ENCODE results near the gene SLC10A6. TPM values are rescaled to one million over a fixed set of nuclear protein-coding genes. Genes with fewer than 3 reads are reported as not detected.

Gene SLC10A6
- total and polyA plus RNA-seq, 4 donors: 0.05 to 0.25 TPM; not detected in 2

DNA sequence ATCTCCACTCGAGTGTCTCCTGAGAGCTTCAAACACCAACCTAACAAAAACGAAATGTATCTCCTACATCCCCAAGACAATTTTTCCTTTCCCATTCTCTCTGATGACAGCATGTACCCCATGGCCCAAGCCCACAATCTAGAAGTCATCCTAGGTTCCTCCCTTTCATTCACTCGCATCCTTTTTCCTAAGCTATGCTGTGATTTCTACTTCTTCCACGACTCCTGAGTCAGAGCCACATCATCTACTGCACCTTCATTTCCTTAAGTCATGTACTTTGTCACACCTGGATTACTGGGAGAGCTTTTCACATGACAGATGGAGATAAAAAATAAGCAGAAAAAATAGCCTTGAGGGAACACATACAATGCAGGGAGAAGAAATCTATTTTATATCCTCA, 23.0 kb upstream of the SLC10A6 start:
- Histone ChIP-seq H3K27me3 (ENCODE audit: control insufficient read depth in 4 of 4, insufficient read depth in 4 of 4, low read length in 3 of 4) (no peaks in the 10 kb centered on the region), H3K4me3 (ENCODE audit: low read depth in 1 of 3, low read length in 3 of 3) (no peak overlapping the region), H3K9me3 (ENCODE audit: control insufficient read depth in 4 of 4, low read length in 3 of 4) (no peaks in the 10 kb centered on the region), H3K4me1 (ENCODE audit: control insufficient read depth in 4 of 4, insufficient read depth in 4 of 4, low read length in 3 of 4) (no peaks in the 10 kb centered on the region), H3K36me3 (ENCODE audit: control insufficient read depth in 4 of 4, insufficient read depth in 3 of 4, low read depth in 1 of 4, low read length in 3 of 4) (no peaks in the 10 kb centered on the region), H3K27ac (ENCODE audit: low read depth in 1 of 2, low read length in 2 of 2) (no peak overlapping the region), H3K9ac (ENCODE audit: low read depth in 1 of 2, low read length in 2 of 2) (no peak overlapping the region)
- TF ChIP-seq YY1 (IDR thresholded peaks at IDR 0.05): no peak
- DNase-seq (ENCODE audit: low spot score): no peak
- WGBS: 77% methylated on average over 4 of the region's 4 CpGs

GRCh38 chr4:86870442-86871069, 21.4 kb upstream of the SLC10A6 start:
- Histone ChIP-seq H3K27ac (ENCODE audit: low read depth in 1 of 2, low read length in 2 of 2) (no peak overlapping the region), H3K4me3 (ENCODE audit: low read depth in 1 of 3, low read length in 3 of 3) (no peak overlapping the region), H3K4me1 (ENCODE audit: control insufficient read depth in 4 of 4, insufficient read depth in 4 of 4, low read length in 3 of 4) (no peaks in the 10 kb centered on the region), H3K9me3 (ENCODE audit: control insufficient read depth in 4 of 4, low read length in 3 of 4) (no peaks in the 10 kb centered on the region), H3K36me3 (ENCODE audit: control insufficient read depth in 4 of 4, insufficient read depth in 3 of 4, low read depth in 1 of 4, low read length in 3 of 4) (no peaks in the 10 kb centered on the region), H3K9ac (ENCODE audit: low read depth in 1 of 2, low read length in 2 of 2) (no peak overlapping the region), H3K27me3 (ENCODE audit: control insufficient read depth in 4 of 4, insufficient read depth in 4 of 4, low read length in 3 of 4) (no peaks in the 10 kb centered on the region)
- no peak for DNase-seq (ENCODE audit: low spot score)
- TF ChIP-seq RXRA (IDR thresholded peaks at IDR 0.05) (no peak), EGR1 (IDR thresholded peaks at IDR 0.05; ENCODE audit: low read depth in 2 of 2) (no peak), JUND (IDR thresholded peaks at IDR 0.05) (no peak), TAF1 (conservative IDR thresholded peaks at IDR 0.05) (no peak), CTCF (IDR thresholded peaks at IDR 0.05; ENCODE audit: low read depth, low read length, missing input control) (no peak), FOXA1 (IDR thresholded peaks at IDR 0.05) (no peak), NR2F2 (IDR thresholded peaks at IDR 0.05) (no peak), MAX (IDR thresholded peaks at IDR 0.05) (no peak), ATF3 (IDR thresholded peaks at IDR 0.05) (no peak), GABPA (IDR thresholded peaks at IDR 0.05 in 1 of 2, conservative IDR thresholded peaks at IDR 0.05 in 1 of 2) (no peak)
- 78% methylated on average over 9 of the region's 9 CpGs for WGBS

DNA sequence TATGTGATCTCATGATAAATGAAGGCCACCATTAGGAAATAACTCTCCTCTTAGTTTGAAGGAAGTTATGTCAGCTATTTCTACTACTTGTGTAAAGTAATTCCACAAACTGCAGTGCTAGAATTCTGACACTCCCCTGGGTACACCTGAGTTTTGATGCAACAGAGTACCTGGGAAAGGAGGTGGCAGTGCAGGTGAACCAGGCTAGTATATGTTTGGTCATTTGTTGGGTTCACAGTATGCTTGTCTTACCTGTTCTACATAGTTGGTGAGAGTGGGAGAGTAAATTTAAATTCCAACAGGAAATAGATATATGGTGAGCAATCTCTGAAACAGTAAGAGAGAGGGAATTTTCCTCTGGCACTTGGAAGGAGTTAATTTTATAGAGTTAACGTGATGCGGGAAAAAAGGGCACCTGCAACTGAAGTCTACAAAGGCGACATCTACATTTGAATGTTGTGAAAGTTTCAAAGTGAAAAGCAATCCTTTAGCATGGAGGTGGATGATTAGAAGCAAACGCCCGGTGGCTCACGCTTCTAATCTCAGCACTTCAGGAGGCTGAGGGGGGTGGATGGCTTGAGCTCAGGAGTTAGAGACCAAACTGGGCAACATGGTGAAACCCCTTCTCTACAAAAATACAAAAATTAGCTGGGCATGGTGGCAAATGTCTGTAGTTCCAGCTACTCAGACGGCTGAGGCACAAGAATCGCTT, 8.3 kb upstream of the SLC10A6 start:
- H3K4me3 ChIP-seq (ENCODE audit: low read depth in 1 of 3, low read length in 3 of 3): no peak overlapping the region
- no peak for DNase-seq (ENCODE audit: low spot score)
- H3K9ac ChIP-seq (ENCODE audit: low read depth in 1 of 2, low read length in 2 of 2): no peak overlapping the region
- no peaks in the 10 kb centered on the region for H3K27me3 ChIP-seq (ENCODE audit: control insufficient read depth in 4 of 4, insufficient read depth in 4 of 4, low read length in 3 of 4)
- H3K27ac ChIP-seq (ENCODE audit: low read depth in 1 of 2, low read length in 2 of 2): no peak overlapping the region
- TF ChIP-seq GABPA (IDR thresholded peaks at IDR 0.05 in 1 of 2, conservative IDR thresholded peaks at IDR 0.05 in 1 of 2) (no peak), TAF1 (conservative IDR thresholded peaks at IDR 0.05) (no peak), FOXA1 (IDR thresholded peaks at IDR 0.05) (no peak), MAX (IDR thresholded peaks at IDR 0.05) (no peak), RAD21 (IDR thresholded peaks at IDR 0.05) (no peak), HNF4A (conservative IDR thresholded peaks at IDR 0.05) (no peak), CTCF (IDR thresholded peaks at IDR 0.05; ENCODE audit: low read depth, low read length, missing input control) (no peak), FOXA2 (IDR thresholded peaks at IDR 0.05) (no peak), YY1 (IDR thresholded peaks at IDR 0.05) (no peak), JUND (IDR thresholded peaks at IDR 0.05) (no peak), EGR1 (IDR thresholded peaks at IDR 0.05; ENCODE audit: low read depth in 2 of 2) (no peak), ZBTB33 (IDR thresholded peaks at IDR 0.05) (no peak)
- H3K9me3 ChIP-seq (ENCODE audit: control insufficient read depth in 4 of 4, low read length in 3 of 4): no peaks in the 10 kb centered on the region
- H3K4me1 ChIP-seq (ENCODE audit: control insufficient read depth in 4 of 4, insufficient read depth in 4 of 4, low read length in 3 of 4): no peaks in the 10 kb centered on the region
- WGBS: 95% methylated on average over 8 of the region's 8 CpGs
- no peaks in the 10 kb centered on the region for H3K36me3 ChIP-seq (ENCODE audit: control insufficient read depth in 4 of 4, insufficient read depth in 3 of 4, low read depth in 1 of 4, low read length in 3 of 4)
